Fibroblast of lung (primary cell): ENCODE measurements around the gene GARIN5A. TPM values are rescaled to one million over a fixed set of nuclear protein-coding genes. Genes with fewer than 3 reads are reported as not detected.

Experiments used
- DNase-seq, 2 donors: peaks; one replicate each; pipeline versions ENCODE4 v3.0.0 to v3.0.0-alpha.2; 2010; ENCODE audit warnings: low read depth in 2 of 2
- H2AFZ ChIP-seq: 2 replicates; pipeline ENCODE4 v1.5.1; 2012; ENCODE audit warnings: low read length, control low read depth, inconsistent platforms
- H3K27ac ChIP-seq: 2 replicates; pipeline ENCODE4 v1.5.1; 2011; ENCODE audit warnings: low read length, control low read depth; ENCODE audit not compliant: insufficient read depth
- H3K27me3 ChIP-seq: 2 replicates; pipeline ENCODE4 v1.5.1; 2011; ENCODE audit warnings: mild to moderate bottlenecking, low read length; ENCODE audit not compliant: control insufficient read depth, insufficient read depth
- H3K36me3 ChIP-seq: 2 replicates; pipeline ENCODE4 v1.5.1; 2011; ENCODE audit warnings: low read length; ENCODE audit not compliant: control insufficient read depth, insufficient read depth
- H3K4me1 ChIP-seq: 2 replicates; pipeline ENCODE4 v1.5.1; 2011; ENCODE audit warnings: low read length; ENCODE audit not compliant: control insufficient read depth, insufficient read depth; ENCODE audit errors: extremely low read depth
- H3K4me2 ChIP-seq: 2 replicates; pipeline ENCODE4 v1.5.1; 2011; ENCODE audit warnings: low read length, control low read depth; ENCODE audit not compliant: insufficient read depth; ENCODE audit errors: extremely low read depth
- H3K4me3 ChIP-seq, 4 experiments: fragments of 200-600 bp in 1 of 4; sonication (generic) in 1 of 4; replicated peaks in 1 of 4; 2 replicates each; pipeline ENCODE4 v1.5.1; 2011 to 2016; ENCODE audit warnings: low read length in 4 of 4, low read depth in 3 of 4, mild to moderate bottlenecking in 3 of 4, control low read depth in 2 of 4, inconsistent platforms in 1 of 4, mixed read lengths in 1 of 4; ENCODE audit not compliant: insufficient read depth in 1 of 4; ENCODE audit errors: control extremely low read depth in 1 of 4
- H3K79me2 ChIP-seq: 2 replicates; pipeline ENCODE4 v1.5.1; 2012; ENCODE audit warnings: mild to moderate bottlenecking, low read length, inconsistent platforms; ENCODE audit not compliant: control insufficient read depth, insufficient read depth
- H3K9ac ChIP-seq: 2 replicates; pipeline ENCODE4 v1.5.1; 2011; ENCODE audit warnings: mild to moderate bottlenecking, low read length, control low read depth; ENCODE audit not compliant: insufficient read depth
- H3K9me3 ChIP-seq: 2 replicates; pipeline ENCODE4 v1.5.1; 2012; ENCODE audit warnings: low read depth, low read length; ENCODE audit not compliant: control insufficient read depth, insufficient read depth
- H4K20me1 ChIP-seq: 2 replicates; pipeline ENCODE4 v1.5.1; 2011; ENCODE audit warnings: low read length; ENCODE audit not compliant: control insufficient read depth, insufficient read depth; ENCODE audit errors: extremely low read depth
- EZH2 ChIP-seq: IDR thresholded peaks from 2 replicates; pipeline ENCODE4 v1.5.1; 2012; ENCODE audit warnings: low read length, control low read depth, mild to moderate bottlenecking; ENCODE audit errors: missing control alignments
- polyA minus RNA-seq: library from RNA; depleted of rRNA, polyadenylated mRNA; stranded (reverse); fragments of >200 nt; gene quantifications from 2 replicates; pipeline ENCODE4 v1.2.3, GENCODE V29; 2011; ENCODE audit warnings: low replicate concordance
- polyA plus RNA-seq, 2 donors: library from polyadenylated mRNA; depleted of rRNA in 1 of 2; stranded (reverse) in 1 of 2; unstranded in 1 of 2; fragments of >200 nt; gene quantifications; 2 replicates each; pipeline ENCODE4 v1.2.1, GENCODE V29; 2011 to 2012; ENCODE audit warnings: missing spikeins in 1 of 2
- total RNA-seq: library from RNA; depleted of rRNA; stranded (reverse); fragments of >200 nt; gene quantifications from 2 replicates; pipeline ENCODE4 v1.2.1, GENCODE V29; 2014
- TF ChIP-seq, protein P1 (sequence below), 2 donors: IDR thresholded peaks in 1 of 2; conservative IDR thresholded peaks in 1 of 2; 1 replicate in 1 of 2; 2 replicates in 1 of 2; pipeline ENCODE4 v1.5.1; 2011 to 2012; ENCODE audit warnings: low read length in 2 of 2, control low read depth in 1 of 2, inconsistent platforms in 1 of 2, low read depth in 1 of 2, mild to moderate bottlenecking in 1 of 2

Gene GARIN5A
- total RNA-seq (0.51 and 0.66 TPM in 2 replicates), polyA plus RNA-seq (0.11 and 0.24 TPM in 2 replicates), polyA minus RNA-seq (0.31 TPM in 1 of 2 replicates, not detected in the other)
- 0.40 and 0.76 TPM in 2 replicates for polyA plus RNA-seq (2012)

DNA sequence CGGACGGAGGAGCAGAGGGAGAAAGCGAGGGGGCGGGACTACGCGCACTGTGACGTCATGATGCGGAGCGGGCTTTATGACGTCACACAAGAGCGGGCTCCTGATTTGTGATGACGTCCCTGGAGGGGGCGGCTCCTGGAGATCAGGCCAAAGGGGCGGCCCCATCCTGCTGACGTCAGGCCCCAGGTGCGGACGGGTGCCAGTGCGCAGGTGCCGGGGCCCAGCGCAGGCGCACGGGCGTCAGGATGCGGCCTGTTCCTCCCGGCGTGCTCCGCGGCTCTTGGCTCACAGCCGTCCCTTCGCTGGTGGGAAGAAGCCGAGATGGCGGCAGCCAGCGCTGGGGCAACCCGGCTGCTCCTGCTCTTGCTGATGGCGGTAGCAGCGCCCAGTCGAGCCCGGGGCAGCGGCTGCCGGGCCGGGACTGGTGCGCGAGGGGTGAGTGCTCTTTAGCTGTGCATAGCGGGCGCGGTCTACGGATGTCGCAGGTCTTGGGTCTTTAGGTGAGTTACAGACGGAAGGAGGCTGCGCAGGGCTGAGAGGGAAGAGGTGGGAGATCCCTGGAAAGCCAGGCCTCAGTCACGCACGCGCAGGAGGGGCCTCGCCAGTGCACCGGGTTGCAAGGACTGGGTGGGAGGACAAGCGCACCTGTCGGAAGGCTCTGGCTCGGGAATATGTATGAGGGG, at the start of gene GARIN5A, which contains the start of gene EMC10:
TSS of gene GARIN5A (minus strand) at position 625 of the 683 bp plus-strand sequence. CDS start at position 165, 460 bp downstream.
TSS of gene EMC10 (plus strand) at position 284 of the 683 bp plus-strand sequence. CDS start at position 322, 38 bp downstream.
- Histone ChIP-seq H3K4me3 (peak within 1 kb of the TSS; percentile 74 to 96 (median 92)), H3K27me3 (no peaks in the 10 kb centered on the region), H3K4me1 (no peaks in the 10 kb centered on the region), H3K9me3 (no peaks in the 10 kb centered on the region), H2AFZ (peak within 1 kb of the TSS; percentile 96), H3K4me2 (peak within 1 kb of the TSS; percentile 69), H3K79me2 (peaks cover 8% of the 10 kb centered on the region), H3K27ac (peak within 1 kb of the TSS; percentile 63), H3K36me3 (peaks cover 7% of the 10 kb centered on the region), H4K20me1 (no peaks in the 10 kb centered on the region), H3K9ac (peak within 1 kb of the TSS; percentile 89)
- TF ChIP-seq, protein P1, sequence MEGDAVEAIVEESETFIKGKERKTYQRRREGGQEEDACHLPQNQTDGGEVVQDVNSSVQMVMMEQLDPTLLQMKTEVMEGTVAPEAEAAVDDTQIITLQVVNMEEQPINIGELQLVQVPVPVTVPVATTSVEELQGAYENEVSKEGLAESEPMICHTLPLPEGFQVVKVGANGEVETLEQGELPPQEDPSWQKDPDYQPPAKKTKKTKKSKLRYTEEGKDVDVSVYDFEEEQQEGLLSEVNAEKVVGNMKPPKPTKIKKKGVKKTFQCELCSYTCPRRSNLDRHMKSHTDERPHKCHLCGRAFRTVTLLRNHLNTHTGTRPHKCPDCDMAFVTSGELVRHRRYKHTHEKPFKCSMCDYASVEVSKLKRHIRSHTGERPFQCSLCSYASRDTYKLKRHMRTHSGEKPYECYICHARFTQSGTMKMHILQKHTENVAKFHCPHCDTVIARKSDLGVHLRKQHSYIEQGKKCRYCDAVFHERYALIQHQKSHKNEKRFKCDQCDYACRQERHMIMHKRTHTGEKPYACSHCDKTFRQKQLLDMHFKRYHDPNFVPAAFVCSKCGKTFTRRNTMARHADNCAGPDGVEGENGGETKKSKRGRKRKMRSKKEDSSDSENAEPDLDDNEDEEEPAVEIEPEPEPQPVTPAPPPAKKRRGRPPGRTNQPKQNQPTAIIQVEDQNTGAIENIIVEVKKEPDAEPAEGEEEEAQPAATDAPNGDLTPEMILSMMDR (conservative IDR thresholded peaks at IDR 0.05 in 1 of 2, IDR thresholded peaks at IDR 0.05 in 1 of 2; ENCODE audit: low read depth in 1 of 2, low read length in 2 of 2) = no peak
- TF ChIP-seq EZH2 = no peak
- peak; percentile 90 to 95 for DNase-seq

DNA sequence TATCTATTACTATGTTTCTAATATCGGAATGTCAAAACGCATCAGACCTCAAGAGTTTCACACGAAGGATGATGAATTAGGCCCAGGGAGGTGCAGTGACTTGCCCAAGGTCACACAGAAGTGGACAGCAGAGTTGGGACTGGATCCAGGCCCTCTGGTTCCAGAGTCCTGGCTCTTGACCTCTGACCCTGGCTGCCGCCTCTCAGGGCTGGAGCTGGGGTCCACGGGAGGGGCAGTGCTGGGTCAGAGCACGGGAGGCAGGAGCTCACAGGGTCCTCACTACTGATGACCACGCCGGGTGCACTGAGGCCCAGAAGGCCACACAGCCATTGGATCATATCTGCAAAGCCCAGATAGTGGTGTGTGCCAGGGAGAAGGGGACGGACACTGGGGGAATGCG, 46.2 kb upstream of the GARIN5A start:
- H3K4me1 ChIP-seq = no peaks in the 10 kb centered on the region
- no peak overlapping the region for H3K4me3 ChIP-seq
- H2AFZ ChIP-seq = no peak overlapping the region
- DNase-seq = no peak
- no peaks in the 10 kb centered on the region for H3K79me2 ChIP-seq
- H3K36me3 ChIP-seq = no peaks in the 10 kb centered on the region
- no peaks in the 10 kb centered on the region for H3K27me3 ChIP-seq
- TF ChIP-seq EZH2 = no peak
- TF ChIP-seq, protein P1 (conservative IDR thresholded peaks at IDR 0.05 in 1 of 2, IDR thresholded peaks at IDR 0.05 in 1 of 2; ENCODE audit: low read depth in 1 of 2, low read length in 2 of 2) = no peak
- H3K4me2 ChIP-seq = no peak overlapping the region
- no peak overlapping the region for H3K9ac ChIP-seq
- no peaks in the 10 kb centered on the region for H3K9me3 ChIP-seq
- H4K20me1 ChIP-seq = no peaks in the 10 kb centered on the region
- H3K27ac ChIP-seq = no peak overlapping the region

DNA sequence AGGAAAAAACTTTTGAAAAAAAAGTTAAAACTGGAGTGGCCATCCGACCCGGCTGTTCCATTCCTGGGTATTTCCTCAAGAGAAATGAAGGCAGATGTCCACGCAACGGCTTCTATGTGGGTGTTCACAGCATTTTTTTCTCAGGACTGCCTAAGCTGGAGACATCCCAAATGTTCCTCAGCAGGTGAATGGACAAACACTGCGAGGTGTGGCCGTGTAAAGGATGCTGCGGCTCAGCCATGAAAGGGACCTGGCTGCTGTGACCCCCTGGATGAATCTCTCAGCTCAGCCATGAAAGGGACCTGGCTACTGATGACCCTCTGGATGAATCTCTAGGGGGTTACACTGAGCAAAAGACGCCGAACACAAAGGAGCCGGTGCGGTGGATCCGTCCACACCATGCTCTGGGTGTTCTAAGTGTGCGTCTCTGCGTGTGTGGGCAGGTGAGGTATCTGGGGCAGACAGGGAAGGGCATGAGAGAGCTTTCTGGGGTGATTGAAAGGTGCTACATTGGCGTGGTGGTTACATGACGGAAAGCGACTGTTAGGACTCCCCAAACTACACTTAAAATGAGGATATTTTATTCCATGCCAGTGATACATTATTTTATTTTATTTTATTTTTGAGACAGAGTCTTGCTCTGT, 44.3 kb upstream of the GARIN5A start:
- DNase-seq = no peak
- no peak overlapping the region for H3K27ac ChIP-seq
- no peaks in the 10 kb centered on the region for H3K27me3 ChIP-seq
- no peaks in the 10 kb centered on the region for H4K20me1 ChIP-seq
- no peaks in the 10 kb centered on the region for H3K36me3 ChIP-seq
- H3K4me3 ChIP-seq = no peak overlapping the region
- no peak for TF ChIP-seq EZH2
- TF ChIP-seq, protein P1 (conservative IDR thresholded peaks at IDR 0.05 in 1 of 2, IDR thresholded peaks at IDR 0.05 in 1 of 2; ENCODE audit: low read depth in 1 of 2, low read length in 2 of 2) = no peak
- no peaks in the 10 kb centered on the region for H3K79me2 ChIP-seq
- H3K4me2 ChIP-seq = no peak overlapping the region
- no peak overlapping the region for H2AFZ ChIP-seq
- H3K9me3 ChIP-seq = no peaks in the 10 kb centered on the region
- no peak overlapping the region for H3K9ac ChIP-seq
- no peaks in the 10 kb centered on the region for H3K4me1 ChIP-seq
